ENCODE results near the gene PREX1.
"Not testable (repeated sequence)": the region's sequence is repeated elsewhere in the genome, so short reads cannot be mapped to it uniquely, and the experiment has no call there.

Gene PREX1

DNA sequence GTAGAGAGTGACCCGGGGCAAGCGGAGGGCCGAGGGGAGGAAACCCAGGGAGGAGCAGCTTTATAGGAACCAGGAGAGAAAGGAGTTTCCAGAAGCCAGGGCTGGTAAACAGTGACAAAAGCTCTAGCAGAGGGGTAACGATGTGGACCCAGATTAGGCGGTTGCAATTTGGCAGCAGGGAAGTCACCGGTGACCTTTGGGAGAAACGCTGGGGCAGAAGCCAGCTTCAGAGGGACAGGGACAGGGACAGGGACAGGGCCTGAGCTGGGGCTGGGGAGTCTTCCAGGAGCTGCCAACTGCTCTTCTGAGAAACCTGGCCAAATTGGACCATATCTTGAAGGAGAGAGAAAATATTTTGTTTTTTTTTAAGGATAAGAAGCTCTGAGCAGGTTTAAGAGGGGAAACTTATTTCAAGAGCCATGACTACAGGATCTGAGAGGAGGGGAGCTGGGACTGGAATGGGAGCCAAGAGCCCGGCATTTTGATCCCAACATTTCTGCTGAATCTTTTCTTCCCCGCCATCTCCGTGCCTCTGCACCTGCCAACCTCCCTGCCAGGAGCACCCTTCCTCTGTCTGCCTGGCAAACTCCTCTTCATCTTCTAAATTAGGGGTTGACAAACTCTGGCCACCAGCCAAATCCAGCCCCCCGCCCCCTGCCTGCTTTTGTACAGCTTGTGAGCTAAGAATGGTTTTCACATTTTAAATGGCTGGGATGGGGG lies 22.6 kb upstream of the PREX1 start:
- peaks cover 0 to 13% (median 0%) of the 10 kb centered on the region in 11 experiments; a peak in 5 of 22 replicates for H3K9me3 ChIP-seq (replicated peaks in 1 of 11)
- no peaks in the 10 kb centered on the region for H3K27me3 ChIP-seq
- H3K4me3 ChIP-seq: no peak overlapping the region
- no peaks in the 10 kb centered on the region for H4K20me1 ChIP-seq
- H3K9ac ChIP-seq: no peak overlapping the region; a peak in 1 of 22 replicates
- H3K27ac ChIP-seq: no peak overlapping the region; a peak in 1 of 22 replicates
- H3K4me2 ChIP-seq: no peak overlapping the region
- no peaks in the 10 kb centered on the region for H3K36me3 ChIP-seq
- peaks cover 11 to 43% (median 14%) of the 10 kb centered on the region in 10 experiments for H3K4me1 ChIP-seq
- TF ChIP-seq Cebpa-rat (IDR thresholded peaks at IDR 0.05): no peak

DNA sequence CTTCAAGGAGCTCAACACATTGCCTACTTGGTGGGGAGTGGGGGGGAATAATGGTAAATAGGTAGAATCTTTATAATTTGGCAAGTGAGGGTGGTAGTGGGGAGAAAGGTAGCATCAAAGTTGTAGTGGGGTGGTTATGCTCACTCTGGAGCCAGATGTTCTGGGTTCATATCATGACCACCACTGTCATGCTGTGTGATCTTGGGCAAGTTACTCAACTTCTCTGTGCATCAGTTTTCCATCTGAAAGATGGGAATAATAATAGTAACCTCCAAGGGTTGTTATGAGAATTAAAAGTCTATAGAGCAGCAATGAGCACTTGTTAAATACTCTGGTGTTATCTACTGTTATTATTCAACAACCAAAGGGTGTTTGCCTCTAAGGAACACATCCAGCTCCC lies 22.0 kb upstream of the PREX1 start:
- peak overlapping the region in 1 of 11 experiments; percentile 6; a peak in 2 of 22 replicates for H3K4me2 ChIP-seq
- no peaks in the 10 kb centered on the region for H4K20me1 ChIP-seq
- no peak overlapping the region; a peak in 1 of 22 replicates for H3K27ac ChIP-seq
- no peak overlapping the region; a peak in 1 of 22 replicates for H3K9ac ChIP-seq
- H3K9me3 ChIP-seq (replicated peaks in 1 of 11): peaks cover 0 to 13% (median 0%) of the 10 kb centered on the region in 11 experiments; a peak in 5 of 22 replicates
- peaks cover 12 to 43% (median 16%) of the 10 kb centered on the region in 10 experiments for H3K4me1 ChIP-seq
- no peaks in the 10 kb centered on the region for H3K27me3 ChIP-seq
- no peaks in the 10 kb centered on the region for H3K36me3 ChIP-seq
- TF ChIP-seq Cebpa-rat (IDR thresholded peaks at IDR 0.05): no peak
- H3K4me3 ChIP-seq: no peak overlapping the region

DNA sequence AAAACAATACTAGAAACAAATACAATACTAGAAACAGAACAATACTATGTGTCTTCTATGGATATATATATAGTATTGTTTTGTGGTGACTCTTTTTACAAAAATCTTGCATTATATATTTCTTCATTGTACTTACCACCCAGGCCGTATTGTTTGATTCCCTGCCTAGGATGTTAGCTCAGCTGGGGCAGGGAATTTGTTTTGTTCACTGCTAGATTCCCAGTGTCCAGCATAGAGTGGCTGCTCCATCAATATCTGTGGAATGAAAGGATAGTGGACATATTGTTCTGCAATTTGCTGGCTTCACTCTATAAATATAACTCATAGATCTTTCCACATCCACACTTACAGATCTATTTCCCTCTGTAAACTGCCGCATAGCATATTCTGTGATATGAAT lies 21.5 kb upstream of the PREX1 start:
- Histone ChIP-seq H3K27ac (no peak overlapping the region), H3K27me3 (no peaks in the 10 kb centered on the region), H3K4me3 (no peak overlapping the region), H3K36me3 (no peaks in the 10 kb centered on the region), H4K20me1 (no peaks in the 10 kb centered on the region), H3K9me3 (replicated peaks in 1 of 11) (peaks cover 0 to 13% (median 0%) of the 10 kb centered on the region in 11 experiments; a peak in 5 of 22 replicates), H3K4me2 (peak overlapping the region in 1 of 11 experiments; percentile 6; a peak in 2 of 22 replicates), H3K9ac (no peak overlapping the region), H3K4me1 (peaks cover 12 to 43% (median 16%) of the 10 kb centered on the region in 10 experiments)
- TF ChIP-seq Cebpa-rat (IDR thresholded peaks at IDR 0.05): no peak

DNA sequence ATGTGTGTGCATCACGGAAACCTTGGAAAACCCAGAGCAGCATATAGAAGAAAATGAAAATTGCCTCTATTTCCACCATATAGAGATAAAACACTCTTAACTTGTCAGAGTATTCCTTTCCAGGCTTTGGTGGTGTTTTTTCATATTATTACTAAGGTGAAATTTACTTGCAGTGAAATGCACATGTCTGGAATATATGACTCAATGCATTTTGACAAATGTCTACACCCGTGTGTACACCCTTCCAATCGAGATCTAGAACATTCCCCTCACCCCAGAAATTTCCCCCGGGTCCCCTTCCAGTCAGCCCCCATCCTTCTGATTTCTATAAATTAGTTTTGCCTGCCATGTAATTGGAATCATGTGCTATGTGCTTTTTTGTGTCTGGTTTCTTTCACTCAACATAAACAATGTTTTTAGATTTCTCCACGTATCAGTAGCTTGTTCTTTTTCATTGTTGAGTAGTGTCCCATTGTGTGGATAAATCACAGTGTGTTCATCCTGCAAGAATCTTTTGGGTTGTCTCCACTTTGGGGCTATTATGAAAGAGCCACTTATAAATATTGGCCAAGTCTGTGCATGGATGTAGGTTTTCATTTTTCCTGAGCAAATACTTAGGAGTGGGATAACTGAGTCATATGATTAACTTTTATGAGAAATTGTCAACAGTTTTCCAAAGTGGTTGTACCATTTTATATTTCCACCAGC lies 19.9 kb upstream of the PREX1 start:
- H3K27me3 ChIP-seq: no peaks in the 10 kb centered on the region
- H3K27ac ChIP-seq: peak overlapping the region in 1 of 11 experiments; percentile 41; a peak in 1 of 22 replicates
- H3K9me3 ChIP-seq (replicated peaks in 1 of 11): peaks cover 0 to 4% (median 0%) of the 10 kb centered on the region in 11 experiments; a peak in 5 of 22 replicates
- H3K4me3 ChIP-seq: no peak overlapping the region
- H3K4me2 ChIP-seq: peak overlapping the region in 4 of 11 experiments; percentile 67 to 81 (median 78); a peak in 6 of 22 replicates
- H3K36me3 ChIP-seq: no peaks in the 10 kb centered on the region
- TF ChIP-seq Cebpa-rat (IDR thresholded peaks at IDR 0.05): no peak
- H4K20me1 ChIP-seq: no peaks in the 10 kb centered on the region
- no peak overlapping the region; a peak in 1 of 22 replicates for H3K9ac ChIP-seq
- H3K4me1 ChIP-seq: peaks cover 12 to 51% (median 16%) of the 10 kb centered on the region in 10 experiments

DNA sequence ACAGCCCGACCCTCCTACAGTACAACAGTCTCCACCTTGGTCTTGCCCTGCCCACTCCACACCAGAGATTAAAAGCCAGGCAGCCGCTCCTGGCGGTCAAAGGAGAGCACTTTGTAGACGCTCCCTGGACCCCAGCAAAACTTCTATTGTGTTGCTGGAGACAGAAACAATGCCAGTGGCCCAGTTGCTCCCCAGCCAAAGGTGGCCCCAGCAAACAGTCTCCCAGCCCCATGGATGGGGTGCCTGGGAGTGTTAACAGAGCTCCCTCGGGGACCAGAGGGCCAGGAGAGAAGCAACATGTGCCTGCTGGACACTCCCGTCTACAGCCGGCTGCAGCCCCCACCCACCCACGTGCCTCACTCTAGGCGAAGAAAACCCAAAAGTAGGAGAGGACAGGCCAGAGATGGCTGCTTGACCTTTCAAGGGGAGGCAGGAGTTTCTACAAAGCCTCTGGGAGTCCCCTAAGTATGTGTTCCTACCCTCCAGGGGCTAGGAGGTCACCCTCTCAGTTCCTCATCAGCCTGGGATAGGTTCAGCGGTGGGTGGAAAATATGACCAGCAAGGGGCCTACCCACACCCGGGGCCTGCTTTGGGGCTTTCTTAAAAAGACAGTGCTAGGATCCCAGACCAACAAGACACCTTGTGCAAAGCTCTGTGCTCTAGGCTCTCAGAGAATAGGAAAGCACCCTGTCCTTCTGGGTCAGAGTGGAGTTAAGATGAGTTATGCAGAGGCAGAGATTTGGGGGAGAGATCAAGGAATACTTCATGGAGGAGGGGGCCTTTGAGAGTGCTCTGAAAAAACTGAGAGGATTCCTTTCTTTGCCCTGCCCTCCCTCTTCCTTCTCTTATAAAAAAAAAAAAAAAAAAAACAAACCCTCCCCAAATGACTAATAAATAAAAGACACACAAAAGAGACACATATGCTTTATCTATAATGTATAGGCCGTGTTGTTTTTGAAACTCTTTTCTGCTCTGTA lies 19.0 kb upstream of the PREX1 start:
- Histone ChIP-seq H3K27ac (peak overlapping the region in 8 of 11 experiments; percentile 27 to 67 (median 38); a peak in 12 of 22 replicates), H4K20me1 (no peaks in the 10 kb centered on the region), H3K4me3 (no peak overlapping the region), H3K4me2 (peak overlapping the region; percentile 46 to 81 (median 65)), H3K36me3 (no peaks in the 10 kb centered on the region), H3K4me1 (peaks cover 12 to 60% (median 16%) of the 10 kb centered on the region in 10 experiments), H3K9ac (peak overlapping the region in 6 of 11 experiments; percentile 7 to 50 (median 22); a peak in 7 of 22 replicates), H3K9me3 (replicated peaks in 1 of 11) (no peaks in the 10 kb centered on the region), H3K27me3 (no peaks in the 10 kb centered on the region)
- TF ChIP-seq Cebpa-rat (IDR thresholded peaks at IDR 0.05): no peak

DNA sequence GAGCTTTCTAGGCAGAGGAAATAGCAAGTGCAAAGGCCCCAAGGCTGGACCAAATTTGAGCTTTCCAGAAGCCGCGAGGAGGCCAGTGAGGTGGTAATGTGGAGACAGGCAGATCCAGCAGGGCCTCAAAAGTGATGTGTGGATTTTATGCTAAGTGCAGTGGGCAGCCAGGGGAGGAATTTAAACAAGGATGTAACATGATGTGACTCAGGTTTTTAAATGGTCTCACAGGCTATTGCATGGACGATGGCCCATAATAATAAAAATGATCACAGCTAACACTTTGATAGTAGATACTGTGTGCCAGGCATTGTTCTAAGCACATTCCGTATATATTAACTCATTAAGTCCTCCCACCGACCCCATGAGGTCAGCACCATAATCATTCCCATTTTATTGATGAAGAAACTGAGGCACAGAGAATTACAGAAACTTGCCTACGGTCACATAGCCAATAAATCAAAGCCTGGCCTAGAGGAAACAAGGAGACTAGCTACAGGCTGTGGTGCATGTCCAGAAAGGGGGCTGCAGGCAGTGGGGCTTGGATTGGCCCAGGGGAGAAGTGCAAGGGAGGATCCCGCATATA lies 18.0 kb upstream of the PREX1 start:
- H3K4me2 ChIP-seq: peak overlapping the region in 8 of 11 experiments; percentile 38 to 81 (median 67); a peak in 12 of 22 replicates
- H3K9ac ChIP-seq: peak overlapping the region in 1 of 11 experiments; percentile 20; a peak in 1 of 22 replicates
- H4K20me1 ChIP-seq: no peaks in the 10 kb centered on the region
- no peaks in the 10 kb centered on the region for H3K9me3 ChIP-seq (replicated peaks in 1 of 11)
- no peaks in the 10 kb centered on the region for H3K36me3 ChIP-seq
- H3K27me3 ChIP-seq: no peaks in the 10 kb centered on the region
- no peak for TF ChIP-seq Cebpa-rat (IDR thresholded peaks at IDR 0.05)
- peaks cover 12 to 70% (median 16%) of the 10 kb centered on the region in 10 experiments for H3K4me1 ChIP-seq
- H3K27ac ChIP-seq: no peak overlapping the region
- H3K4me3 ChIP-seq: no peak overlapping the region

DNA sequence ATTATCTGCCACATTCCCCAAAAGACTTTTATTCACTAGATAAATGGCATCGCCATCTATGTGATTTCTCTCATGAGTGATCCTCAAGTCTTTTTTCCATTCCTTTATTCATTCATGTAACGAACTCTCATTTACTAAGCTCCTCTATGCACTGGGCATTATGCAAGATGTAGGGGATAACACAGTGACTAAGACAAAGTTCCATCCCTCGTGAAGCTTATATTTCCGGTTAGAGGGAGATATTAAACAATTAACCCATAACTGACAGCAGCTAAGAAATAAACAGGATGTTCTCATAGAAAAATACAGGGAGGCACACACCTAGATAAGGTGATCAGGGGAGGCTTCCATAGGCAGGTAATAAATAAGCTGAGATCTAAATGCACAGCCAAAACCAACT lies 17.2 kb upstream of the PREX1 start:
- no peak overlapping the region for H3K27ac ChIP-seq
- no peak overlapping the region for H3K4me3 ChIP-seq
- no peak for TF ChIP-seq Cebpa-rat (IDR thresholded peaks at IDR 0.05)
- no peaks in the 10 kb centered on the region for H3K36me3 ChIP-seq
- no peaks in the 10 kb centered on the region for H4K20me1 ChIP-seq
- no peaks in the 10 kb centered on the region for H3K9me3 ChIP-seq (replicated peaks in 1 of 11)
- H3K9ac ChIP-seq: no peak overlapping the region
- no peaks in the 10 kb centered on the region for H3K27me3 ChIP-seq
- H3K4me1 ChIP-seq: peaks cover 12 to 71% (median 16%) of the 10 kb centered on the region in 10 experiments
- H3K4me2 ChIP-seq: peak overlapping the region in 5 of 11 experiments; percentile 14 to 54 (median 38); a peak in 8 of 22 replicates

DNA sequence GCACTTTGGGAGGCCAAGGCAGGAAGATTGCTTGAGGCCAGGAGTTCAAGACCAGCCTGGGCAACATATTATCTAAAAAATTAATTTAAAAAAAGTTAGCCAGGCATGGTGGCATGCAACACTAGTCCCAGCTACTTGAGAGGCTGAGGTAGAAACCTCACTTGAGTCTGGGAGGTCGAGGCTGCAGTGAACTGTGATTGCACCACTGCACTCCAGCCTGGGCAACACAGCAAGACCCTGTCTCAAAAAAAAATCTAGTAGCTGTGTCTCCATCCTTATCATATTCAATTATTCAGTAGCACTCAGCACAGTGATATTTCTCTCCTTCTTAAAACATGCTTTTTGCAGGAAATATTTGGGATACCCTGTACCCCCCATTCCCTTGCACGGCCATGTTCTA lies 16.1 kb upstream of the PREX1 start:
- H4K20me1 ChIP-seq; H3K9ac ChIP-seq; H3K27ac ChIP-seq; H3K27me3 ChIP-seq; H3K9me3 ChIP-seq (replicated peaks in 1 of 11); H3K36me3 ChIP-seq; H3K4me3 ChIP-seq: not testable (repeated sequence)
- peaks cover 12 to 81% (median 24%) of the 10 kb centered on the region in 10 experiments for H3K4me1 ChIP-seq
- H3K4me2 ChIP-seq: peak overlapping the region in 4 of 11 experiments; percentile 23 to 54 (median 40); a peak in 6 of 22 replicates
